AG10803 (cell line): ENCODE results near the gene PDE1C.
A peak's percentile ranks its signal among the peaks of the same experiment; 100 is the strongest.

Experiments
- DNase-seq: peaks from one replicate; pipeline ENCODE4 v3.0.0; 2010; ENCODE audit warnings: low read depth
- H3K4me3 ChIP-seq: 2 replicates; pipeline ENCODE4 v1.5.1; 2011; ENCODE audit warnings: mild to moderate bottlenecking, low read length, control low read depth
- CTCF ChIP-seq: conservative IDR thresholded peaks from 2 replicates; pipeline ENCODE4 v1.5.1; 2011; ENCODE audit warnings: mild to moderate bottlenecking, low read length, control low read depth, inconsistent platforms

PDE1C gene

DNA sequence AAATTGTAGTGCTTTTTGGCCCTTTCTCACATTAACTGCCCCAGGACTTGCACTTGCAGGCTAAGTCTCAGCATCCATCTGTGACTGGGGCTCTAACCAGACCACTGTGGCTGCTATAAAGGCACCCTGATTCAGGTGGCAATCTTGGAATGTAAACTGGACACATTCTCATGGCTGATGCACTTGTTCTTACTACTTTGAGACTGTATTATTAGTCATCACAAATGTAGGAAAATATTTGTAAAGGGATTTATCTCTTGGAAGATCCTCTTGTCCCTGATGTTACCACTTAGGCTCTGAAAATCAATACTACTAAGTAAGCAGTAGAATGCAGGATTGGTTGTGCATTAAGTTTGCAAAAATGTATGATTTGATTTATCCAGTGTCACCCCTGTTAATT, 25.0 kb downstream of the PDE1C start:
- no peak for DNase-seq
- no peak for TF ChIP-seq CTCF
- H3K4me3 ChIP-seq: no peak overlapping the region

GRCh38 chr7:32044739-32045138, 25.5 kb downstream of the PDE1C start:
- DNase-seq: no peak
- no peak overlapping the region for H3K4me3 ChIP-seq

DNA sequence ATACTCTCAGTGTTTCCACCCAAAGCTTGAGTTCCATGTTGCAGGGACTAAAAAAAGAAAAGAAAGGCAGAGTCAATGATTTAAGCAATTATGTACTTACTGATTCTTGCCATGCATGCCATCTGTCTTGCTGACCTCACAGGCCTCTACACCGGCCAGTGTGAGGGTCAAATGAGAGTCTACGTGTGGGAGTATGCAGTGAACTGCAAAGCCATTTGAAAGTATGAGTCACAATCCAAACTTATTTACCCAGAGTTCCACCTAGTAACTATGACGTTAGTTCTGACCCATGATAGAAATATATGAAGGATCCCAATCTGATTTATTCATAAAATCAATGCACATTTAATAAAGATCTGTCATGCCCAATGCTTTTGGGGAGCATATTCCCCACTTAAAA, 26.5 kb downstream of the PDE1C start:
- H3K4me3 ChIP-seq: no peak overlapping the region
- TF ChIP-seq CTCF: no peak
- DNase-seq: peak; percentile 42

More at GRCh38 chr7:32044739-32045138, 25.5 kb downstream of the PDE1C start:
- TF ChIP-seq CTCF: no peak

GRCh38 chr7:32042900-32043299, 27.3 kb downstream of the PDE1C start:
- H3K4me3 ChIP-seq: no peak overlapping the region
- DNase-seq: no peak
- TF ChIP-seq CTCF: no peak

DNA sequence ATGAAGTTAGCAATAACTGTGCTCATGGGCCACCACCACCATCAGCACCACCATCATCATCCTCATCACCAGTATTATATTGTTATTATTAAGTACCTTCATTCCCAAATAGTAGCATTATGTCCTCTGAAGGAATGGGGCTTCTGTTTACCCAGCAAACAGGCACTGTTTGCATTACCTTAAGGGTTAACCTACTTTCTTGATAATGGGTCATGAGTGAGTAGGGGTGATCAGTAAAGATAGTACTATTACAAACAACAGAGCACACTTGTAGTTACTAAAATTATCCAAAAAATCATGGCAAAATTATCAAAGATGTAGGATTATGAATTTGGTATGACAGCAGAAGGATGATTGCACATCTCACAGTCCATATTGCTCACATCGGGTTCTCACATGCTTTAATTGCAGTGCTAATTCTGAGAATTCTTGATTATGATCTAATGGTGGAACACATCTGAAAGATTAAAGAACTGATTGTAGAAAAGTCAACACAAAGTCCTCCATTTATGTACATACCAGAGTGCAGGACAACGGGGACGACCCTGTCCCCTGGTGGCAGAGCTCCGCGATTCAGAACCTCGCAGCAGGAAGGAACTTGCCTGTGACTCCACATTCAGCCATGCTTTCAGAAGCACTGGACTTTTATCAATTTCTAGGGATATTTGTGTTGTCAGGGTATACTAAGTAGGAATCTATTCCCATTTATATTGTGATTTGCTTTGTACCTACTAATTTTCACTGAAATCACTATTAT, 31.0 kb downstream of the PDE1C start:
- H3K4me3 ChIP-seq: no peak overlapping the region
- no peak for DNase-seq
- no peak for TF ChIP-seq CTCF

GRCh38 chr7:32037650-32038198, 32.5 kb downstream of the PDE1C start:
- no peak overlapping the region for H3K4me3 ChIP-seq
- DNase-seq: no peak
- TF ChIP-seq CTCF: no peak

- peak; percentile 37 for DNase-seq
- TF ChIP-seq CTCF: no peak
- H3K4me3 ChIP-seq: no peak overlapping the region
These were observed 33.6 kb downstream of the PDE1C start for GRCh38 chr7:32036557-32036956.
